HG02938 (cell line): Measurements from ENCODE around the gene FDPS.
"Not testable (repeated sequence)": the region's sequence is repeated elsewhere in the genome, so short reads cannot be mapped to it uniquely, and the experiment has no call there.

Source experiments
- ATAC-seq: cut with Tn5 transposase; IDR thresholded peaks from one replicate; pipeline ENCODE4 v1.9.1; 2021; ENCODE audit warnings: mild to moderate bottlenecking, moderate library complexity; ENCODE audit not compliant: unreplicated experiment

The FDPS gene

DNA sequence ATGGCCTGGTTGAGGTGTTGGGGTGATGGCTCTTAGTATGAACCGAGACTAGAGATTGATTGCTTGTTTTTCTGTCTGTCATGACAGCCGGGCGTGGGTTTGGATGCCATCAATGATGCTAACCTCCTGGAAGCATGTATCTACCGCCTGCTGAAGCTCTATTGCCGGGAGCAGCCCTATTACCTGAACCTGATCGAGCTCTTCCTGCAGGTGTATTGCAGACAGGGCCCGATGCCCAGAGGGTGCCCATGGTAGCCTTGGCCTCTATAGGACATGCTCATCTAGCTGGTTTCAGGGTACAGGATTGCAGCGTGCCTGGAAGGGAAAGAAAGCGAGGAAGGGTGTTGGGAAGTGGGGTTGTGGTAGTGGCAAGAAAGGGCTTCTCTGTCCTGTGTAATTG lies 9.4 kb downstream of the FDPS start:
- no peak for ATAC-seq

DNA sequence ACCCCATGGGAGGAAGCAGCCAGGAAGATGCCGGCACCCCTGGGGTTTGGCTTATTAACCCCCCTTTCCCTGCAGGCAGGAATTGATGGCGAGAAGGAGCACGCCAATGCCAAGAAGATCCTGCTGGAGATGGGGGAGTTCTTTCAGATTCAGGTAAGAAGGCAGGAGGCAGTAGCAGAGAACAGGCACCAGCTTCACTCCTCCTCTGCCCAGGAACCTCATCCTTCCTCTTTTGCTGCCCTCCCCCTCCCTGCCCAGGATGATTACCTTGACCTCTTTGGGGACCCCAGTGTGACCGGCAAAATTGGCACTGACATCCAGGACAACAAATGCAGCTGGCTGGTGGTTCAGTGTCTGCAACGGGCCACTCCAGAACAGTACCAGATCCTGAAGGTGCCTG lies 10.9 kb downstream of the FDPS start:
- ATAC-seq: no peak

DNA sequence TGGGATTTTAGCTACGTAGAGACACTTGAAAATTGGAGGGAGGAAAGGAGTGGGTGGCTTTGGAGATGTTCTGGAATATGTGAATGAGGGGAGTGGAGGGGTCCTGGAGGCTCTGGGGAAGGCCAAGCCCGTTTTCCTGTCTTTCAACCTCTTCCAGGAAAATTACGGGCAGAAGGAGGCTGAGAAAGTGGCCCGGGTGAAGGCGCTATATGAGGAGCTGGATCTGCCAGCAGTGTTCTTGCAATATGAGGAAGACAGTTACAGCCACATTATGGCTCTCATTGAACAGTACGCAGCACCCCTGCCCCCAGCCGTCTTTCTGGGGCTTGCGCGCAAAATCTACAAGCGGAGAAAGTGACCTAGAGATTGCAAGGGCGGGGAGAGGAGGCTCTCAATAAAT lies 11.6 kb downstream of the FDPS start:
- ATAC-seq: no peak

DNA sequence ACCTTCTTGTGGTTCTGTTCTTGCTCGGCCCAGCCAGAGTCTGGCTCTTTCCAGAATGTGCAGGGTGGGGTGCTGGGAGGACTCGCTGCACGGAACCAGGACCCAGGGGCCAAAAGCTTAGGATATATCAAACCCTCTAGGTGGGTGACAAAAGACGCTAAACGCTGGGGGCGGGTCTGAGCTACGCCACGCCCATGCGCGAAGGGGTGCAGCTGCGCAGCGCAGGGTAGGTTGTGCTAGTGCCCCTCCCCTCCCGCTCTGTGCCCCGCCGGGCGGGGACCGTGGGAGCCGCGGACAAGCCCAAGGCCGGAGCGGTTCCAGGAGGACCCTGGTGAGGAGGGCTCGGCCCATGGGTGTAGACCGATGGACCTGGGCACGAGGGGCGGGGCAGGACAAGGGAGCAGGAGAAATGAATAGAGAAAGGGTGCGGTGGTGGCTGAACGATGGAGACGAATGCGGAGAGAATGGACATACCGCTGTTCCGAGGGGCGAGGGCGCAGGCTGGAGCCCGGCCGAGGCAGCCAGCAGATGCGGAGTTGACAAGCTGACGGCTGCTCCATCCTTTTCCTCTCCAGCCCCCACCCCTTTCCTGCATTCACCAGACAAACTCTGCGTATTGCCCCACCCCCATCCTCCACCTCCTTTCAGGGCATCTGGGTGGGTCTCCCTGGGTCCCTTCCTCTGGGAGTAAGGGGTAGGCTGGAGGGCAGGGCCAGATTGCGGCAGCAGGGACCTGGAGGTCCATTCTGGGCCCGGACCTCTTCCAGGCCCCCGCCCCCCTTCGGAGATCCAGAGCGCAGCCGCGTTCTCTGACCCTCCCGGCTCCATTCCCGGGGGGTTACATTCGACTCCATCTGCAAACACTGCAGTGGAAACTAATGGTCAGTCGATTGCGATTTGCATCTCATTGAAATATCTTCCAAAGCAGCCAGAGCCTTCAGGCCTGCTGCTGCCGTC lies 12.3 kb downstream of the FDPS start, which contains the start of gene RUSC1:
Gene RUSC1 (plus strand): TSS at position 234 of the 957 bp plus-strand sequence. CDS start 880 bp downstream, outside the sequence.
- ATAC-seq: no peak

DNA sequence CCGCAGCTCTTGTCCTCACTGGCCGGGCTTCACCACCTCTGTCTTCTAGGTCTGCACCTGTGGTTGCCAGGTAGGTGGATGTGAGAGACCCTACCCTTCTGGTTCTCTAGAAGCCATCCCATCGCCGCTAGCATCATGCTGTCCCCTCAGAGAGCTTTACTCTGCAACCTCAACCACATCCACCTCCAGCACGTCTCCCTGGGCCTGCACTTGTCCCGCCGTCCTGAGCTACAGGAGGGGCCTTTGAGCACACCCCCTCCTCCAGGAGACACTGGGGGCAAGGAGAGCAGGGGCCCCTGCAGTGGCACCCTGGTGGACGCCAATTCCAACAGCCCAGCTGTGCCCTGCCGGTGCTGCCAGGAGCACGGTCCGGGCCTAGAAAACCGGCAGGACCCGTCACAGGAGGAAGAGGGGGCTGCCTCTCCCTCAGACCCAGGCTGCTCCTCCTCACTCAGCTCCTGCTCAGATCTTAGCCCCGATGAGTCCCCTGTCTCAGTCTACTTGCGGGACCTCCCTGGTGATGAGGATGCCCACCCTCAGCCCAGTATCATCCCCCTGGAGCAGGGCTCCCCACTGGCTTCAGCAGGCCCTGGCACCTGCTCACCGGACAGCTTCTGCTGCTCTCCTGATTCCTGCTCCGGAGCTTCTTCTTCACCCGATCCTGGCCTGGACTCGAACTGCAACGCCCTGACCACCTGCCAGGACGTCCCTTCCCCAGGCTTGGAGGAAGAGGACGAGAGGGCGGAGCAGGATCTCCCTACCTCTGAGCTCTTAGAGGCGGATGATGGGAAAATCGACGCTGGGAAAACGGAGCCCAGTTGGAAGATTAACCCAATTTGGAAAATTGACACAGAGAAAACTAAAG lies 13.2 kb downstream of the FDPS start:
- no peak for ATAC-seq

DNA sequence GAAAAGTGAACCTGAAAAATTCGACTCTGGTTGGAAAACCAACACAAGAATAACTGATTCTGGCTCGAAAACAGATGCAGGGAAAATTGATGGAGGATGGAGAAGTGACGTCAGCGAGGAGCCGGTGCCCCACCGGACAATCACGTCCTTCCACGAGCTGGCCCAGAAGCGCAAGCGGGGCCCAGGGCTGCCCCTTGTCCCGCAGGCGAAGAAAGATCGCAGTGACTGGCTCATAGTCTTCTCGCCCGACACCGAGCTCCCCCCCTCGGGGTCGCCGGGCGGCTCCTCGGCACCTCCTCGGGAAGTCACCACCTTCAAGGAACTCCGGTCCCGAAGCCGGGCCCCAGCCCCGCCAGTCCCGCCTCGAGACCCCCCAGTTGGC lies 13.9 kb downstream of the FDPS start:
- ATAC-seq: no peak

DNA sequence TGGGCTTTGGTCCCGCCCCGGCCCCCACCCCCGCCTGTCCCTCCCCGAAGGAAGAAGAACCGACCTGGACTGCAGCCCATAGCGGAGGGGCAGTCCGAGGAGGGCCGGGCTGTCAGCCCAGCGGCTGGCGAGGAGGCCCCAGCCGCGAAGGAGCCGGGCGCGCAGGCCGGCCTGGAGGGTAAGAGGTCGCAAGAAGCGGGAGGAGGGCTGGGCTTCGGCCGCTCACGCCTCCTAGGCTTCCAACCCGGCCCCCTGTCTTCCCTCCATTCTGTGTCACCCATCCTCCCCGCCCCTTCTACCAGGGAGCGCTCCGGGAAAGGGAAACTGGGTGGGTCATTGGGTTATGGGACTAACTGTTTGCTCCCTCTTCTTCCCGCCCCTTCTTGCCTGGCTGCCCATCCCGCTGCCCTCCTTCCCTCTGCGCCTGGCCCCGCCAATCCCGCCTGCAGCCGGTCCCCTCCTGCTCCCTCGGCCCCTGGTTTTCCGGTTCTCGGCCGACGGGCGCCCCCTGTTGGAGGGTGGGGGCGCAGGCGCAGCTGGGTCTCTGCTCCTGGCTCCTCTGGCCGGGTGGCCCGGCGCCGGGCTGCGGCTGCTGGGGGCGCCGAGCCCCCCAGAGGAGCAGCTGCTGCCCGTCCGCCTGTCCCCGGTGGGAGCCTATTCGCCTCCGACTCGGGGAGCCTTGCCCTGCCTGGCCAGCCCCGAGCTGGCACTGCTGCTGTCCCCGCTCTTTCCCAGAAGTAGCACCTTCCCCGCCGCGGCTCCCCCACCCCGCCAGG lies 14.5 kb downstream of the FDPS start:
- peak; percentile 41 for ATAC-seq

DNA sequence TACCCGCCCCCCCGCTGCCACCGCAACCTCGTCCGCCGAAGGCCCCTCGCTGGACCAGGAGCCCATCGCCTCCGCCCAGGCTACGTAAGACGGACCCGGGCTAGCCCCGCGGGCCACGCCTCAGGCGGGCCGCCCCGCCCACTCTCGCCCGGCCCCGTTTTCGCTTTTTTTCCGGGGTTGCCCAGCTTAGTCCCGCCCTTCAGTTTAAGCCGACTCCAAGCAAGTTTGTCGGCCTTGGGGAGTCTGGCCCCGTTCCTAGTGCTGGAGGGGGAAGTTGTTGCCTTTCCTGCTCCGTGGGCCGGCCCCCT lies 15.0 kb downstream of the FDPS start:
- peak; percentile 40 for ATAC-seq

DNA sequence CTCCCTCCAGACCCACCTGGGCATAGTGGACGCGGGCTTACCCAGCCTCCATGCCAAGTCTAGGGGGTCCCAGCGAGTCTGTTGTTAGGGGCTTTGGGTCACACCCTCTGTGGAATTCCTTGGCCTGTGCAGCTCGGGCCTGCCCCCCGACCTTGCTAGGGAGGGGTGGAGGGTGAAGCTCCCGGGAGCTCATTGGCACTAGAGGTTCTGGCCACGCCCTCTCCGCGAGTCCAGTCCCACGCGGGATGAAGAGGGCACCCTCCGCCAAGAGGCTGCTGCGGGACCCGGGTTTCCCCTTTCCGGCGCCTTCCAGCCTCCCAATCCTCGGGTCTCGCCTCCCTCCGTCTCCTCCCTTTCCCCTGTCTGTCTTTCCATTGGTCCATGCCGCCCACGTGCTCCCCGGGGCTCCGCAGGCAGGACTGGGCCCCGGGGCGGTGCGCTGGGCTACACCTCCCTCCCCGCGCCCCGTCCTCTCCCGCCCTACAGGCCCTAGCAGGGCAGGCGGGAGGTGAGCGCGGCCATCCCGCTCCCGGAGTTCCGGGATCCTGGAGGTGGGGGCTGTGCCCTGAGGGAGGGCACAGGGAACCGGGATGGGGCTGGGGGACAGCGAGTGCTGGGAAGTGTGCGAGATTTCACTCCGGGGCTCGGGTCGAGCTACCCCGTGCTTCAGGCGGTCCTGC lies 15.5 kb downstream of the FDPS start:
- peak; percentile 43 for ATAC-seq

DNA sequence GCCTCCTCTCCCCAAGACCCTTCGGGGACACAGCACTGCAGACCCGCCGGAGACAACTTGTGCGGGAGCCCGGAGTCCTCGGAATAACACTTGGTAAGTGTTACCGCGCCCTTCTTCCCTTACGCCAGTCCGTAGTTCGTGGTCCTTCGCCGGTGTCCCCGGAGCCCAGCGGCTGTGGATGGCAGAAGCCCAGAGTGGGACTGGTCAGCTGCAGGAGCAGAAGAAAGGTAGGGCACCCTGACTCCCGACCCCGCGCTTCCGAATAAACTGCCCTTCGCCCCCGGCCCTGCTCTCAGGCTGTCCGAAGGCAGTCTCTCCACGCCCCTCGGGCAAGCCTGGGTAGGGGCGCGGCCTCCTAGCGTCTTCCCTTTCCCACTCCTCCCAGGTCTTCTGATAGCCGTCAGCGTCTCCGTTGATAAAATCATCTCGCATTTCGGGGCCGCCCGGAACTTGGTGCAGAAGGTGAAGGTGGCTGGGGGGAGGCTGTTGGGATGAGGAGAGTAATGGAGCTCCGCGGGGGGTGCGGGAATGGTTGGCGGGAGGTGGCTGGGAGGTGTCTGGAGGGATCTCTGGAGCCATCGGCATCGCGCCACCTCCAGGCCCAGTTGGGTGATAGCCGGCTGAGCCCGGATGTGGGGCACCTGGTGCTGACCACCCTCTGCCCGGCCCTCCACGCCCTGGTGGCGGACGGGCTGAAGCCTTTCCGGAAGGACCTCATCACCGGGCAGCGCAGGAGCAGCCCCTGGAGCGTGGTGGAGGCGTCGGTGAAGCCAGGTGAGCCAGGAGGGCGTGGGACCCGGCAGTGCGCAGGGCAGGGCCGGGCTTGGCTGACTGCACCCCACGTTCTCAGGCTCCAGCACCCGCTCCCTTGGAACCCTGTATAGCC lies 16.3 kb downstream of the FDPS start:
- peak; percentile 7 for ATAC-seq

DNA sequence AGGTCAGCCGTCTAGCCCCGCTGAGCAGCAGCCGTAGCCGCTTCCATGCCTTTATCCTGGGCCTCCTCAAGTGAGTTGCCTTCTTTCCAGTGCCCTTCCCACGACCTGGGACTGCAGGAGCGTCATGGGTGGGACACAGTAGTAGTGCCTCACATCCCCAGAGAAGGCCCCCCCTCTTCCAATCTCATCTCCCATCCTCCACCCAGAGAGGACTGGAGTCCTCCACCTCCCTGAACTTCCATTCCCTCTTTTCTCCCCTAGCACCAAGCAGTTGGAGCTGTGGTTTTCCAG lies 16.9 kb downstream of the FDPS start:
- no peak for ATAC-seq

DNA sequence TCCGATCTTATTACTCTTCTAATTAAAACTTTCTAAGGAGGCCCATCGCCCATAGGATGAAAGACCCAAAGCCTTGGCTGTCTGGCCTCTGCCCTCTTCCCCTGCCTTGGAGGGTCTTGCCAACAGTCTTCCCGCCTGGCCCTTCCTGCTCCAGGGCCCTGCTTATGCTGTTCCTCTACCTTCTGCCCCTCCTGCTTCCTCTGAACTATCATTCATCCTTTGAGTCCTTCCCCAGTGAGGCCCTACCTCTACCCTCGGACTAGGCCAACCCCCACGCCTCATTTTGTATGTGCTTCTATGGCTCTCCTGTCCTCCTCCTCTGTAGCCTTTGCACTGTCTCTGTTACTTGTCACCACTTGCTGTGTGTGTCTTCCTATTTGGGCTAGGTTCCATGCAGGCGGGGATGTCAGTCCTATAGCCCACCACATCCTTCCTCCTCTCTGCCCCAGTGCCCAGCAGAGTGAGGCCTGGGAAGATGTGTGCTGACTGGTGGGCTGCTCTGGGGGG lies 17.4 kb downstream of the FDPS start:
- no peak for ATAC-seq

DNA sequence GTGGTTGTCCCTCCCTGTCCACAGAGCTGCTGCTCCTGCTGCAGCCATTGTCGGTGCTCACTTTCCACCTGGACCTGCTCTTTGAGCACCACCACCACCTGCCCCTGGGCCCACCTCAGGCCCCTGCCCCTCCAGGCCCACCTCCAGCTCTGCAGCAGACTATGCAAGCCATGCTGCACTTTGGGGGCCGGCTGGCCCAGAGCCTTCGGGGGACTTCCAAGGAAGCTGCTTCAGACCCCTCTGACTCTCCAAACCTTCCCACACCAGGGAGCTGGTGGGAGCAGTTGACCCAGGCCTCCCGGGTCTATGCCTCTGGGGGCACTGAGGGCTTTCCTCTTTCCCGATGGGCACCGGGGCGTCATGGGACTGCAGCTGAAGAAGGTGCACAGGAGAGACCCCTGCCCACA lies 18.0 kb downstream of the FDPS start:
- ATAC-seq: no peak

DNA sequence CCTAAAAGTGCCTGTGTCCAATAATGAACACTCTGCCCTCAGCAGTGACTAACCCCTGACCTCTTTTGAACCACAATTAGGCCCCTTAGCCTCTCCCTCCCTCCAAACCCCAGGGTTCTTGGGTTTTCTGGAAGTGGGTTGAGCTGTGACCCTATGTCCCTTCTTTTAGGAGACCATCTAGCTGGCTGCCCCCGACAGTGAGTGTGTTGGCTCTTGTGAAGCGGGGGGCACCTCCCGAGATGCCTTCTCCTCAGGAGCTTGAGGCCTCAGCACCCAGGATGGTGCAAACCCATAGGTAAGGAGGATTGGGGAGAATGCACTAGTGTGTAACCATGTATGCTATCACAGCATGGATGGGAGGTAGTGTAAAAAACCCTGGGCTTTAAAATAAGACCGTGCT lies 19.3 kb downstream of the FDPS start:
- no peak for ATAC-seq

DNA sequence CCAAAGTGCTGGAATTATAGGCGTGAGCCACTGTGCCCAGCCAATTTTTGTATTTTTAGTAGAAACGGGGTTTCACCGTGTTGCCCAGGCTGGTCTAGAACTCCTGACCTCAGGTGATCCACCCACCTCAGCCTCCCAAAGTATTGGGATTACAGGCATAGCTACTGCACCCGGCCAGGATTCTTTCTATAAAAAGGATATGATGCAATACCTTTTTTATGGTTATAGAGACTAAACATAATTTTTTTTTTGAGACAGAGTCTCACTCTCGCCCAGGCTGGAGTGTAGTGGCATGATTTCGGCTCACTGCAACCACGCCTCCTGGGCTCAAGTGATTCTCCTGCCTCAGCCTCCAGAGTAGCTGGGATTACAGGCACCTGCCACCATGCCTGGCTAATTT lies 20.2 kb downstream of the FDPS start:
- ATAC-seq: not testable (repeated sequence)

DNA sequence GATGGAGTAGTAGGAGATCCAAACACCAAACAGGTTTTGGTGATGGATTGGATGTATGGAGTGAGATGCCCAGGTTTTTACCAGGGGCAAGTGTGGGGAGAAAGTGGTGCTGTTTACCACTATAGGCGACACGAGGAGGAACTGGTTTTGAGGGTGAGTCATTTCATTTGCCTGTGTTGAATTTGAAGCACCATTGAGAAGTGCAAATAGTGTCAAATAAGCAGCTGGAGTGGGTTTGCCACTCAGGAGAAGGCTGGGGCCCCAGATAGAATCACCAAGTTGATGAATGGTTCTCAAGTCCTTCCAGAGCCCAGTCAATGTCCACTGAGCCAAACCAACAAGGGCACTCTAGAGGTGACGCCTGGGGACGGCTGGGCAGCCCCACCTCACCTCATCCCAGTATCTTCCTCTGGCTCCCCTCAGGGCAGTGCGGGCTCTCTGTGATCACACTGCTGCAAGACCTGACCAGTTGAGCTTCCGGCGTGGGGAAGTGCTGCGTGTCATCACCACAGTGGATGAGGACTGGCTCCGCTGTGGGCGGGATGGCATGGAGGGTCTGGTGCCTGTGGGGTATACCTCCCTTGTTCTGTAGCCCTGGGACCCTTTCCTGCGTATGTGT lies 21.4 kb downstream of the FDPS start:
- no peak for ATAC-seq

DNA sequence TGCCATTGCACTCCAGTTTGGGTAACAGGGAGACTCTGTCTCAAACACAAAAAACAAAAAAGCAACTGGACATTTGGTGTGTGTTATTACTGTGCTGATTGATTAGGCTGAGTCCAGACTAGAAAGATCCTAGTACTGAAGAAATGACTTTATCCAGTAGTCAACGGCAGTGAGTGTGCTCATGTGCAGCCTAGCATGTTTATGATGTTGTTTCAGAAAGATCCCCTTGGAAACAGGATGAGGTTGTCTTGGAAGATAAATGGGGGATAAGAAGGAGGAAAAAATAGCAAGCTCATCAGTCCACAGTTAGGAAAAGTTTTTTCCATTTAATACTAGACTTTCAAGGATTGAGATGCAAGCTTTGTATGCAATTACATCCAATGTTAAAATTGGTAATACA lies 26.3 kb downstream of the FDPS start:
- no peak for ATAC-seq

DNA sequence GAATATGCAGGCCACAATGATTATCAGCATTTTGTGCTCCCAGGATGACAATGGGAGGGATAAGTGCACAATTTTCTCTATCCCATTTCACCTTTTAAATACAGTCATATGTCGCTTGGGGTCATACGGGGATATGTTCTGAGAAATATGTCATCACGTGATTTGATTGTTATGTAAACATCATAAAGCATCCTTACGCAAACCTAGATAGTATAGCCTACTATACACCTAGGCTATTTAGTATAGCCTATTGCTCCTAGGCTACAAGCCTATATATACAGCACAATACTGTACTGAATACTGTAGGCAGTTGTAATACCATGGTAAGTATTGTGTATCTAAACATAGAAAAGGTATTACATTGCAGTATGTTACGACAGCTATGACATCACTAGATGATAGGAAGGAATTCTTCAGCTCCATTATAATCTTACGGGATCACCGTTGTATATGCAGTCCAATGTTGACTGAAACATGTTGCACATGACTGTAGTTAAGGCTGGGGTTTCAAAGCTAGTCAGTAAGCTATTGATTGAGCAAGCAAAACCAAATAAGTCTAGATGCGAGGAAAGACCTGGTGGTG lies 30.9 kb downstream of the FDPS start:
- no peak for ATAC-seq

DNA sequence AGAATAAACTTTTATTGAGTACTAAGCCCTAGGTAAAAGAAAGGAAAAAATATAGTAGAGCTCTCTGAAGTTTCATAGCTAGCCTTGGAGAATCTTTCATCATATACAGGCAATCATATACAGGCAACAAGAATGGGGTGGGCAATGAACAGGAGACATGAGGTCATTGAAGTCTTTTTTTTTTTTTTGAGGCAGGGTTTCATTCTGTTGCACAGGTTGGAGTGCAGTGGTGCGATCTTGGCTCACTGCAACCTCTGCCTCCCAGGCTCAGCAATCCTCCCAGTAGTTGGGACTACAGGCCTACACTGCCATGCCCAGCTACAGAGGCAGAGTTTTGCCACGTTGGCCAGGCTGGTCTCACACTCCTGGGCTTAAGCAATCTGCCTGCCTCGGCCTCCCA lies 34.2 kb downstream of the FDPS start:
- no peak for ATAC-seq
